RPMI7951 (cell line): ENCODE data around the gene ARHGAP36. TPM values are rescaled to one million over a fixed set of nuclear protein-coding genes. Genes with fewer than 3 reads are reported as not detected.

Experiments
- DNase-seq: peaks from one replicate; pipeline ENCODE4 v3.0.0-alpha.2; 2012; ENCODE audit warnings: low read depth
- total RNA-seq: library from RNA; depleted of rRNA; stranded (reverse); fragments of >200 nt; shearing (Covaris generic); gene quantifications from 2 replicates; pipeline ENCODE4 v1.2.3, GENCODE V29; 2014; rRNA removed

ARHGAP36 gene
- total RNA-seq, 1 experiment from 2014 or later = not detected

- peak; percentile 1 for DNase-seq
Measured at GRCh38 chrX:131068945-131069719, 11.0 kb downstream of the ARHGAP36 start.

GRCh38 chrX:131072871-131073571 is 14.9 kb downstream of the ARHGAP36 start:
- no peak for DNase-seq

- no peak for DNase-seq
Measured at GRCh38 chrX:131073607-131074006, 15.5 kb downstream of the ARHGAP36 start.

DNA sequence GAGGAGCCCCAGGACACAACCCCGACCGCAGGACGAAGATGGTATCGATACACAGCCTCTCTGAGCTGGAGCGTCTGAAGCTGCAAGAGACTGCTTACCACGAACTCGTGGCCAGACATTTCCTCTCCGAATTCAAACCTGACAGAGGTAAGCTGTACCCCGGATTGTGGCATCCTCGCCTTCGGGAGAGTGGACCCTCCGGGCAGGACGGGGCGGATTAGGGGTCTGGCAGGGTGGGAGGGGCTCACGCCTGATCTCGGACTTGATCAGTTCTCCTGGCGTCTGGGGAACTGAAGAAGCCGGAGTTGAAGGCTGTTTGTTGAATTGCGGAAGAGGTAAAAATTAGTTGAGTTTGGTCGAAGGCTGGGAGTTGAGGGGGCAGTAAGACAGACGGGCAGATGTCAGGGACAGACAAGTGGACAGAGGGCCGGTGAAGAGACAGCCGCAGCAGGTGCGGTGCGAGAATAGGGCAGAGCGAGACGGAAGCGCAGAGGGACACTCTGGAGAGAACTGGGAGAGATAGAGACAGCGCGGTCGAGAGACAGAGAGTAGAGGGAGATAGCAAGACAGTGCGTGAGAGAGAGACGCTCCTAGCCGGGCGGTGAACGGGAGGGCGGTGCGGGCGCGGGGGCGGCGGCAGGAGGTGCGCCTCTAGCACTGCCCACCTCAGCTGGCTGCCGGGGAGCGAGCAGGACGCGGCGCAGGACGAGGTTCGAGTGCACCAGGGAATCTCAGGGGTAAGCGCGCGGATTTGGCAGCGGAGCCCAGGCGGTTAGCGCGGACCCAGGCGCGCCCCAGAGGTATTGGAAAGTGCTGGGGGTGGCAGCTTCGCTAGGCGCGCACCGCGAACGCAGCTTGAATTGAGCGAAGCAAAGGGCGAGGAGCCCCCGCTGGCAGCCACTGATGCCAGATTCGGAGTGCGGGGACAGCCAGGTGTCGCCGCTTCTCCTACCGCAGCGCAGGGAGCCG is 23.9 kb downstream of the ARHGAP36 start:
- no peak for DNase-seq

DNA sequence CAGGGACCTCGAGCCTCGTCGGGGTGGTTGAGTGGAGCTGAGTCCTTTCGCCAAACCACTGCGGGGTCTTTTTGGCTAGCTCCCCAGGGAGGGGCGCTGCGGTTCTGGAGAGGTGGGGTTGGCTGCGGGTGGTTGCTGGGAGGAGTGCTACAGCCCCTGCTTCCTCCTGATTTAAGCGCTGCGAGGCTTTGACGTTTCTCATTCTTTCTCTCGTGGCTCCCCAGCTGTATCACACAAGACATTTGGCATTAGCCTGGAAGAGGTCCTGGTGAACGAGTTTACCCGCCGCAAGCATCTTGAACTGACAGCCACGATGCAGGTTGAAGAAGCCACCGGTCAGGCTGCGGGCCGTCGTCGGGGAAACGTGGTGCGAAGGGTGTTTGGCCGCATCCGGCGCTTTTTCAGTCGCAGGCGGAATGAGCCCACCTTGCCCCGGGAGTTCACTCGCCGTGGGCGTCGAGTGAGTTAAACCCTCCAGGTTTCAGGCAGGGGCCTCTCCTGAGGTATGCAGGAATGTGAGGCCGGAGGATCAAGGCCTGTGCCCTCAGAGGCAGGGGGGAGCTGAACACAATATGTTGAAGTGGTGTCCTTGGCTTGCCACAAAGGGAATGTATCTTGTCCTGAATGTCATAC is 25.5 kb downstream of the ARHGAP36 start:
- DNase-seq = no peak

GRCh38 chrX:131084145-131084544 is 26.0 kb downstream of the ARHGAP36 start:
- DNase-seq = no peak

- DNase-seq = no peak
Measured at GRCh38 chrX:131136776-131137175, 78.6 kb downstream of the ARHGAP36 start.

DNA sequence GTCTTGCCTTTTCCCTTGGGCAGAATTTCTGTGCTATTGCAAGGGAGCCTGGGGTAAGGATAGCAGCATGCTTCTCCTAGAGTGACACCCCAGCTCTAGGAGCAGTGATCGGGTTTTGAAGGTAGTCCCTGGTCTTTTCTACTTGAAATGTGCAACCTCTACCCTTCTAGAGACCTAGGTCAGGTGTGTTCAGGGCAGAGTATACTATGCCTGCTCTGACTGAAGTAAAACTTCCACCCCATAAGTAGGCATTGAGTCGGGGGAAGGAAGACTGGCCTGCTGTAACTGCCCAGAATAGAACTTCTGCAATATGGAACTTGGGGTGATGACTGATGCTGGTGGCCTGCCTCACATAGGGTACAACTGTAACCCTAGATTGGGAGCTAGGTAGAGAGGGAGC is 80.9 kb downstream of the ARHGAP36 start:
- no peak for DNase-seq

Other genes with a start within 250 kb of the ARHGAP36 start
- gene ENOX2, start 155.1 kb upstream of the ARHGAP36 start, total RNA-seq = 7.1 and 10.9 TPM in 2 replicates
- 0.39 and 0.84 TPM in 2 replicates for gene IGSF1, start 231.0 kb downstream of the ARHGAP36 start, total RNA-seq